ENCODE measurements around the gene EBF3. TPM values are rescaled to one million over a fixed set of nuclear protein-coding genes. Genes with fewer than 3 reads are reported as not detected.

EBF3 gene
- total RNA-seq, 1 experiment from 2014 or later = 0.22 TPM

DNA sequence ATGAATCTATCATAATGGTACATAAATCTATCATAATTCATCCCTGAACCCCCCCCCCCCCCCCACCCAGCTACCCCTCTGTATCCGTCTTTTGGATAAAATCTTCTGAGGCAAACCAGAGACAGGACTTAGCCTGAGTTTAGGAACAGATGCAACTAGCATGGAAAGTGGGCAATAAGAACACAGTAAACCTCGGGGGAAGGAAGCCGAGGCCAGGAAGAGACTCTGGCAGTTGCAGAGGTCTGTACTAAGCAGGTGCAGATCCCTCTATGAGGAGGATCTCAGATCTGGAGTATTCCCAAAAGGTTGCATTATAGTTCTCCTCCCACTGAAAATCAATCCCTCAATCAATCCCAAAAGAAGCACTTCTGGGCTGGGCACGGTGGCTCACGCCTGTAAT, 87.2 kb downstream of the EBF3 start:
- Histone ChIP-seq H2BK5ac (ENCODE audit: insufficient read length, low read length) (no peak overlapping the region), H3K9me3 (ENCODE audit: control insufficient read depth, low read depth, low read length) (no peaks in the 10 kb centered on the region), H3K27ac (ENCODE audit: insufficient read length, low read depth, low read length) (no peak overlapping the region), H3K27me3 (ENCODE audit: insufficient read depth, low read length) (no peaks in the 10 kb centered on the region), H2AFZ (ENCODE audit: low read length) (no peak overlapping the region), H3K4me2 (ENCODE audit: insufficient read depth, insufficient read length, low read length) (no peak overlapping the region), H2BK120ac (ENCODE audit: low read depth, low read length, poor library complexity, severe bottlenecking) (no peak overlapping the region), H2AK5ac (ENCODE audit: insufficient read length, low read length) (no peak overlapping the region), H4K5ac (ENCODE audit: insufficient read length, low read depth, low read length) (no peak overlapping the region), H4K20me1 (ENCODE audit: control insufficient read depth, insufficient read depth, insufficient read length) (no peaks in the 10 kb centered on the region), H2BK20ac (ENCODE audit: low read depth, low read length, poor library complexity, severe bottlenecking) (no peak overlapping the region), H4K8ac (replicated peaks; ENCODE audit: insufficient read length, low read depth, low read length) (no peak overlapping the region), H3K23ac (ENCODE audit: insufficient read length, low read depth, low read length) (no peak overlapping the region), H3K14ac (ENCODE audit: insufficient read depth, low read length) (no peak overlapping the region), H3K23me2 (ENCODE audit: insufficient read length, low read depth, low read length, poor library complexity, severe bottlenecking) (no peaks in the 10 kb centered on the region), H3K56ac (ENCODE audit: insufficient read length, low read depth, low read length) (no peak overlapping the region), H3K9ac (ENCODE audit: extremely low read depth, insufficient read length, low read length) (no peak overlapping the region), H4K91ac (ENCODE audit: insufficient read length, low read depth, low read length) (no peak overlapping the region), H2BK15ac (ENCODE audit: low read depth, low read length) (no peak overlapping the region), H2BK12ac (ENCODE audit: insufficient read length, low read depth, low read length) (no peak overlapping the region), H3T11ph (ENCODE audit: low read length) (no peak overlapping the region), H3K18ac (ENCODE audit: insufficient read length, low read depth, low read length) (no peak overlapping the region), H3K4me1 (ENCODE audit: insufficient read depth, low read length) (no peaks in the 10 kb centered on the region), H3K4ac (ENCODE audit: low read depth, low read length) (no peak overlapping the region), H3K79me2 (ENCODE audit: insufficient read depth, low read length) (no peaks in the 10 kb centered on the region), H3K79me1 (ENCODE audit: insufficient read depth, low read depth, low read length, poor library complexity, severe bottlenecking) (no peaks in the 10 kb centered on the region)
- H3K9me3 Mint-ChIP-seq = no peaks in the 10 kb centered on the region
- H3K36me3 Mint-ChIP-seq (ENCODE audit: insufficient read depth in 1 of 3, low read depth in 3 of 3) = no peaks in the 10 kb centered on the region
- no peak overlapping the region for H3K27ac Mint-ChIP-seq
- peaks cover 4 to 7% of the 10 kb centered on the region in 2 experiments; a peak in 3 of 4 replicates for H3K4me1 Mint-ChIP-seq
- no peak for DNase-seq
- WGBS (ENCODE audit: extremely low coverage, insufficient read length, low lambda C conversion rate) = no CpG with 5 or more reads among the region's 5 CpGs
- TF ChIP-seq, protein P1, sequence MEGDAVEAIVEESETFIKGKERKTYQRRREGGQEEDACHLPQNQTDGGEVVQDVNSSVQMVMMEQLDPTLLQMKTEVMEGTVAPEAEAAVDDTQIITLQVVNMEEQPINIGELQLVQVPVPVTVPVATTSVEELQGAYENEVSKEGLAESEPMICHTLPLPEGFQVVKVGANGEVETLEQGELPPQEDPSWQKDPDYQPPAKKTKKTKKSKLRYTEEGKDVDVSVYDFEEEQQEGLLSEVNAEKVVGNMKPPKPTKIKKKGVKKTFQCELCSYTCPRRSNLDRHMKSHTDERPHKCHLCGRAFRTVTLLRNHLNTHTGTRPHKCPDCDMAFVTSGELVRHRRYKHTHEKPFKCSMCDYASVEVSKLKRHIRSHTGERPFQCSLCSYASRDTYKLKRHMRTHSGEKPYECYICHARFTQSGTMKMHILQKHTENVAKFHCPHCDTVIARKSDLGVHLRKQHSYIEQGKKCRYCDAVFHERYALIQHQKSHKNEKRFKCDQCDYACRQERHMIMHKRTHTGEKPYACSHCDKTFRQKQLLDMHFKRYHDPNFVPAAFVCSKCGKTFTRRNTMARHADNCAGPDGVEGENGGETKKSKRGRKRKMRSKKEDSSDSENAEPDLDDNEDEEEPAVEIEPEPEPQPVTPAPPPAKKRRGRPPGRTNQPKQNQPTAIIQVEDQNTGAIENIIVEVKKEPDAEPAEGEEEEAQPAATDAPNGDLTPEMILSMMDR (conservative IDR thresholded peaks at IDR 0.05) = no peak
- no peak overlapping the region for H3K4me3 Mint-ChIP-seq
- H3K27me3 Mint-ChIP-seq (ENCODE audit: low read depth) = peaks cover 15% of the 10 kb centered on the region
